GM18861 (cell line): ENCODE results near the gene SLC25A51.

ENCODE experiments used
- ATAC-seq: cut with Tn5 transposase; IDR thresholded peaks from one replicate; pipeline ENCODE4 v1.9.1; 2021; ENCODE audit not compliant: unreplicated experiment

The SLC25A51 gene

GRCh38 chr9:37852222-37852621 is 51.7 kb downstream of the SLC25A51 start:
- no peak for ATAC-seq

- ATAC-seq, result no peak
These were observed 63.2 kb downstream of the SLC25A51 start for GRCh38 chr9:37840560-37841194.

GRCh38 chr9:37839496-37840461 is 64.1 kb downstream of the SLC25A51 start:
- no peak for ATAC-seq
